Calu3 (cell line): ENCODE data around the gene UBE2G2. TPM values are rescaled to one million over a fixed set of nuclear protein-coding genes. Genes with fewer than 3 reads are reported as not detected.

ENCODE experiments used
- BruUV-seq: library from RNA; stranded (reverse); fragments of 400-500 nt; replicated peaks from 2 replicates; lab custom pipeline; 2021; lab: Mats Ljungman, UMichigan
- CTCF ChIA-PET: fragments of 300-600 bp; sonication (Branson Sonifier 250); formaldehyde crosslinking; loops from one replicate; lab custom pipeline; 2022; ENCODE audit warnings: antibody characterized with exemption; lab: Charles Lee
- DNase-seq: peaks from one replicate; pipeline ENCODE4 v3.0.0; 2022
- H3K27ac Mint-ChIP-seq: one replicate; pipeline ENCODE4 v1.8.0; 2022; ENCODE audit warnings: mixed read lengths; ENCODE audit not compliant: unreplicated experiment
- H3K27me3 Mint-ChIP-seq: one replicate; pipeline ENCODE4 v1.8.0; 2022; ENCODE audit warnings: mixed read lengths; ENCODE audit not compliant: unreplicated experiment
- H3K36me3 Mint-ChIP-seq: one replicate; pipeline ENCODE4 v1.8.0; 2022; ENCODE audit warnings: mild to moderate bottlenecking, moderate library complexity, mixed read lengths; ENCODE audit not compliant: insufficient read depth, unreplicated experiment
- H3K4me1 Mint-ChIP-seq: one replicate; pipeline ENCODE4 v1.8.0; 2022; ENCODE audit warnings: mild to moderate bottlenecking, low read depth, mixed read lengths; ENCODE audit not compliant: unreplicated experiment
- H3K4me3 Mint-ChIP-seq: one replicate; pipeline ENCODE4 v1.8.0; 2022; ENCODE audit warnings: mild to moderate bottlenecking, low read depth, moderate library complexity, mixed read lengths; ENCODE audit not compliant: unreplicated experiment
- H3K9me3 Mint-ChIP-seq: one replicate; pipeline ENCODE4 v1.8.0; 2022; ENCODE audit warnings: low read depth, mixed read lengths; ENCODE audit not compliant: unreplicated experiment
- CTCF ChIP-seq: fragments of 200-600 bp; IDR thresholded peaks from one replicate; pipeline ENCODE4 v1.8.0; 2022; ENCODE audit warnings: antibody characterized with exemption; ENCODE audit not compliant: unreplicated experiment
- intact Hi-C: fragments of 100-400 bp; cut with micrococcal nuclease; formaldehyde crosslinking; loops from one replicate; pipeline ENCODE4 v1.10.0; 2022; ENCODE audit not compliant: unreplicated experiment
- total RNA-seq: library from RNA; stranded (reverse); gene quantifications from 2 replicates; pipeline ENCODE4 v1.2.3, GENCODE V29; 2022

UBE2G2 gene
- total RNA-seq, 1 experiment from 2014 or later = 61.7 TPM

DNA sequence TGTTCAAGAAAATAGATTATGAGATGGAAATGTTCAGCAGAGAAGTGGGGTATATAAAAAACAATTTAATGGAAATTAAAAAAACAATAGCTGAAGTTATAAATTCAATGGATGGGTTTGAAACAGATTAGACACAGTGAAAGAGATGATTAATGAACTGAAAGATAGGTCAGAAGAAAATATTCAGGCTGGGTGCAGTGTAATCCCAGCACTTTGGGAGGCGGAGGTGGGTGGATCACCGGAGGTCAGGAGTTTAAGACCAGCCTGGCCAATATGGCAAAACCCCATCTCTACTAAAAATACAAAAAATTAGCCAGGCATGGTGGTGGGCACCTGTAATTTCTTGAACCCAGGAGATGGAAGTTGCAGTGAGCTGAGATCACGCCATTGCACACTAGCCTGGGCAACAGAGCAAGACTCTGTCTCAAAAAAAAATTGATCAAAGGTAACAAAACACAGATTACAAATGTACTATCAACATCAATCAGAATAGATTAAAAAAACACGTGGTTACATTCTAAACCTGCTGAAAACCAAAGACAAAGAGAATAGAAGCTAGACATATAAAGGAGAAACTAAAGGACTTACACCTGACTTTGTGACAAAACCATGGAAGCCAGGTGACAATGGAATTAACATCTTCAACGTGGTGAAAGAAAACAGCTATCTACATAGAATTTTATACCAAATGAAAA, 21.0 kb upstream of the UBE2G2 start:
- Mint-ChIP-seq H3K27me3 (peaks cover 25% of the 10 kb centered on the region), H3K27ac (no peak overlapping the region), H3K4me1 (no peaks in the 10 kb centered on the region), H3K4me3 (no peak overlapping the region), H3K9me3 (peaks cover 9% of the 10 kb centered on the region), H3K36me3 (peaks cover 2% of the 10 kb centered on the region)
- TF ChIP-seq CTCF = no peak
- CTCF ChIA-PET = no interaction called here
- DNase-seq = no peak
- intact Hi-C loops = no loop called here
- no TSS peak for BruUV-seq

GRCh38 chr21:44820851-44821250, 19.2 kb upstream of the UBE2G2 start:
- no peak for DNase-seq

GRCh38 chr21:44819283-44820243, 17.9 kb upstream of the UBE2G2 start:
- no peak for DNase-seq
- peaks cover 13% of the 10 kb centered on the region for H3K27me3 Mint-ChIP-seq
- CTCF ChIA-PET = no interaction called here
- no peaks in the 10 kb centered on the region for H3K4me1 Mint-ChIP-seq
- peaks cover 10% of the 10 kb centered on the region for H3K36me3 Mint-ChIP-seq
- peaks cover 9% of the 10 kb centered on the region for H3K9me3 Mint-ChIP-seq
- BruUV-seq = no TSS peak
- TF ChIP-seq CTCF = no peak
- intact Hi-C loops = no loop called here
- H3K4me3 Mint-ChIP-seq = no peak overlapping the region
- no peak overlapping the region for H3K27ac Mint-ChIP-seq

More at GRCh38 chr21:44820851-44821250, 19.2 kb upstream of the UBE2G2 start:
- TF ChIP-seq CTCF = no peak
- Mint-ChIP-seq H3K4me1 (no peaks in the 10 kb centered on the region), H3K27ac (no peak overlapping the region), H3K36me3 (peaks cover 10% of the 10 kb centered on the region), H3K9me3 (peaks cover 9% of the 10 kb centered on the region), H3K4me3 (no peak overlapping the region), H3K27me3 (peaks cover 13% of the 10 kb centered on the region)
- intact Hi-C loops = no loop called here
- CTCF ChIA-PET = no interaction called here
- no TSS peak for BruUV-seq

DNA sequence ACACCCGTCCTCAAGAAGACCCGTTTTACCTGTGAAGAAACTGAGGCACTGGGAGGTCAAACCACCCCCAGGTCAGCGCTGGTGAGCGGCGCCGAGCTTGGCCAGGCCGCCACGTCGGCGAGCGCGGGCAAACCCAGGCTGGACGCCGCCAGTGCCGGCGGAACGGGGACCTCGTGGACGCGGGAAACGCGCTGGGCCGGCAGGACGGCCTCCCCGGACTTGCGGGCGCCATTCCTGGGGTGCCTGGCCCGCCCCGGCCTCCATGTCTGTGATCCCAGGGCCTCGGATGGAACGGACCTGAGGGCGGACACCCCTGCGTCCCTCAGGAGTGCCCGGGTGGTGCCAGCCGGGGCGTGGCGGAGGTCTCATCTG, 17.0 kb upstream of the UBE2G2 start:
- BruUV-seq = no TSS peak
- intact Hi-C loops = no loop called here
- Mint-ChIP-seq H3K4me3 (peak overlapping the region; percentile 81), H3K27me3 (peaks cover 10% of the 10 kb centered on the region), H3K36me3 (peaks cover 10% of the 10 kb centered on the region), H3K4me1 (no peaks in the 10 kb centered on the region), H3K27ac (no peak overlapping the region), H3K9me3 (peaks cover 9% of the 10 kb centered on the region)
- no peak for DNase-seq
- CTCF ChIA-PET = no interaction called here
- no peak for TF ChIP-seq CTCF
